ENCODE results near the gene USP48.

USP48 gene

DNA sequence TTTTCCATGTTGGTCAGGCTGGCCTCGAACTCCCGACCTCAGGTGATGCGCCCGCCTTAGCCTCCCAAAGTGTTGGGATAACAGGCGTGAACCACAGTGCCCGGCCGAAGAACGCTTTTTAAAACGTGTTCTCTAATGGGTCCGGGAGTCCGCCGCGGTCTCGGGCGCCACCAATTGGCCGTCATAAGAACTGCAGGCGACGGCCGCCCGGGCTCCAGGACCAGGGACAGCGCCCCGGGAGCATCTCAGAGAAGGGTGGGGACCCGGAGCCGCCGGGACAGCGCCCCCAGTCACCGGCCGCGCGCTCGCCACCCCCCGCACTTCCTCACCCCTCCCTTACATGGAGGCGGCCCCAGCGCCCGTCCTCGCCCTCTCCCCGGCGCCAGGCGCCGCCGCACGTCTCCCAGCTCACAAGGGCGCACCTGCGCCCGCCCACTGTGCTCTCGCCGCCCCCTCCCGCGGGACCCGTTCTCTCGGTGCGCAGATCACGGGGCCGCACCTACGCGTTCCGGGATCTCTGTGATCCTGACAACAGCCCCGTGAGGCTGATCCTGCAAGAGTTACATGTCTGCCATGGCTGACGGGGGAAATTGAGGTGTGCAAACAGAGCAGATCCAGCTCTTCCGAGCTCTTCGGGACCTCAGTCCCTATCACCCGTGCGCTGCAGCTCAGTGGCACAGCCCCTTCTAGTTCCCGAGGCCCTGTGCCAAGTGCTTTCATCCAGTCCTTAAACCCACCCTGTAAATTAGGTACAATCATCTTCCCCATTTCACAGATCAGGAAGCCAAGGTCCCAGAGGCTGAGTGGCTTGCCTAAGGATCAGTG, 123.6 kb downstream of the USP48 start:
- peak overlapping the region; percentile 7; the same call in 1 of the 2 replicates for H2AFZ ChIP-seq (ENCODE audit: low read length)

GRCh38 chr1:21657456-21658190, 125.3 kb downstream of the USP48 start:
- H3K79me2 ChIP-seq (ENCODE audit: insufficient read depth, low read length), result no peaks in the 10 kb centered on the region
- no peak overlapping the region for H3K4me3 ChIP-seq (ENCODE audit: low read length, poor library complexity, severe bottlenecking)
- no peak overlapping the region for H3K9ac ChIP-seq (ENCODE audit: low read depth, low read length, poor library complexity, severe bottlenecking)
- H3K4me2 ChIP-seq (ENCODE audit: low read depth, low read length, poor library complexity, severe bottlenecking), result no peak overlapping the region
- H3K4me1 ChIP-seq (ENCODE audit: insufficient read depth, low read length, poor library complexity, severe bottlenecking), result no peaks in the 10 kb centered on the region
- no peaks in the 10 kb centered on the region for H4K20me1 ChIP-seq (ENCODE audit: insufficient read depth, low read length, poor library complexity, severe bottlenecking)
- no peaks in the 10 kb centered on the region for H3K9me2 ChIP-seq (replicated peaks; ENCODE audit: low read depth, low read length)
- no peak overlapping the region for H2AFZ ChIP-seq (ENCODE audit: low read length)
- H3K36me3 ChIP-seq (ENCODE audit: insufficient read depth, low read length), result no peaks in the 10 kb centered on the region
- no peaks in the 10 kb centered on the region for H3F3A ChIP-seq (ENCODE audit: low read depth)
- no peaks in the 10 kb centered on the region for H3K9me3 ChIP-seq (ENCODE audit: insufficient read depth, low read depth, low read length)
- TF ChIP-seq, protein P1, sequence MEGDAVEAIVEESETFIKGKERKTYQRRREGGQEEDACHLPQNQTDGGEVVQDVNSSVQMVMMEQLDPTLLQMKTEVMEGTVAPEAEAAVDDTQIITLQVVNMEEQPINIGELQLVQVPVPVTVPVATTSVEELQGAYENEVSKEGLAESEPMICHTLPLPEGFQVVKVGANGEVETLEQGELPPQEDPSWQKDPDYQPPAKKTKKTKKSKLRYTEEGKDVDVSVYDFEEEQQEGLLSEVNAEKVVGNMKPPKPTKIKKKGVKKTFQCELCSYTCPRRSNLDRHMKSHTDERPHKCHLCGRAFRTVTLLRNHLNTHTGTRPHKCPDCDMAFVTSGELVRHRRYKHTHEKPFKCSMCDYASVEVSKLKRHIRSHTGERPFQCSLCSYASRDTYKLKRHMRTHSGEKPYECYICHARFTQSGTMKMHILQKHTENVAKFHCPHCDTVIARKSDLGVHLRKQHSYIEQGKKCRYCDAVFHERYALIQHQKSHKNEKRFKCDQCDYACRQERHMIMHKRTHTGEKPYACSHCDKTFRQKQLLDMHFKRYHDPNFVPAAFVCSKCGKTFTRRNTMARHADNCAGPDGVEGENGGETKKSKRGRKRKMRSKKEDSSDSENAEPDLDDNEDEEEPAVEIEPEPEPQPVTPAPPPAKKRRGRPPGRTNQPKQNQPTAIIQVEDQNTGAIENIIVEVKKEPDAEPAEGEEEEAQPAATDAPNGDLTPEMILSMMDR (conservative IDR thresholded peaks at IDR 0.05; ENCODE audit: low read length), result peak; percentile 35; the same call in 1 of the 2 replicates
- no peak for TF ChIP-seq EZH2phosphoT487 (IDR thresholded peaks at IDR 0.05; ENCODE audit: borderline replicate concordance)
- no peaks in the 10 kb centered on the region for H3K27me3 ChIP-seq (ENCODE audit: insufficient read depth, low read length, poor library complexity, severe bottlenecking)

More for the DNA sequence above, 123.6 kb downstream of the USP48 start:
- no peak for TF ChIP-seq EZH2phosphoT487 (IDR thresholded peaks at IDR 0.05; ENCODE audit: borderline replicate concordance)
- TF ChIP-seq, protein P1 (conservative IDR thresholded peaks at IDR 0.05; ENCODE audit: low read length), result peak; percentile 82
- no peaks in the 10 kb centered on the region for H3K9me2 ChIP-seq (replicated peaks; ENCODE audit: low read depth, low read length)
- no peaks in the 10 kb centered on the region for H3F3A ChIP-seq (ENCODE audit: low read depth)
- peak overlapping the region; percentile 59 for H3K4me2 ChIP-seq (ENCODE audit: low read depth, low read length, poor library complexity, severe bottlenecking)
- no peaks in the 10 kb centered on the region for H4K20me1 ChIP-seq (ENCODE audit: insufficient read depth, low read length, poor library complexity, severe bottlenecking)
- no peak overlapping the region for H3K9ac ChIP-seq (ENCODE audit: low read depth, low read length, poor library complexity, severe bottlenecking)
- no peaks in the 10 kb centered on the region for H3K36me3 ChIP-seq (ENCODE audit: insufficient read depth, low read length)
- no peaks in the 10 kb centered on the region for H3K9me3 ChIP-seq (ENCODE audit: insufficient read depth, low read depth, low read length)
- no peaks in the 10 kb centered on the region for H3K79me2 ChIP-seq (ENCODE audit: insufficient read depth, low read length)
- peak overlapping the region; percentile 60 for H3K4me3 ChIP-seq (ENCODE audit: low read length, poor library complexity, severe bottlenecking)
- H3K27me3 ChIP-seq (ENCODE audit: insufficient read depth, low read length, poor library complexity, severe bottlenecking), result no peaks in the 10 kb centered on the region
- no peaks in the 10 kb centered on the region for H3K4me1 ChIP-seq (ENCODE audit: insufficient read depth, low read length, poor library complexity, severe bottlenecking)

- Histone ChIP-seq H3K36me3 (ENCODE audit: insufficient read depth, low read length) (no peaks in the 10 kb centered on the region), H2AFZ (ENCODE audit: low read length) (no peak overlapping the region), H3K4me2 (ENCODE audit: low read depth, low read length, poor library complexity, severe bottlenecking) (no peak overlapping the region), H3K9me3 (ENCODE audit: insufficient read depth, low read depth, low read length) (no peaks in the 10 kb centered on the region), H3K79me2 (ENCODE audit: insufficient read depth, low read length) (no peaks in the 10 kb centered on the region), H3K27me3 (ENCODE audit: insufficient read depth, low read length, poor library complexity, severe bottlenecking) (no peaks in the 10 kb centered on the region), H3K4me3 (ENCODE audit: low read length, poor library complexity, severe bottlenecking) (no peak overlapping the region), H3K9ac (ENCODE audit: low read depth, low read length, poor library complexity, severe bottlenecking) (no peak overlapping the region), H3F3A (ENCODE audit: low read depth) (no peaks in the 10 kb centered on the region), H4K20me1 (ENCODE audit: insufficient read depth, low read length, poor library complexity, severe bottlenecking) (no peaks in the 10 kb centered on the region), H3K9me2 (replicated peaks; ENCODE audit: low read depth, low read length) (no peaks in the 10 kb centered on the region), H3K4me1 (ENCODE audit: insufficient read depth, low read length, poor library complexity, severe bottlenecking) (no peaks in the 10 kb centered on the region)
- no peak for TF ChIP-seq EZH2phosphoT487 (IDR thresholded peaks at IDR 0.05; ENCODE audit: borderline replicate concordance)
- TF ChIP-seq, protein P1 (conservative IDR thresholded peaks at IDR 0.05; ENCODE audit: low read length), result no peak; the same call in 1 of the 2 replicates
These were observed 127.2 kb downstream of the USP48 start for GRCh38 chr1:21655748-21656147.
